ENCODE measurements around the gene IL15RA. TPM values are rescaled to one million over a fixed set of nuclear protein-coding genes. Genes with fewer than 3 reads are reported as not detected.
"Not testable (repeated sequence)": the region's sequence is repeated elsewhere in the genome, so short reads cannot be mapped to it uniquely, and the experiment has no call there.

Gene IL15RA
- total RNA-seq, 4 donors from 2014 or later: 10.6 to 34.3 (median 22.8) TPM

DNA sequence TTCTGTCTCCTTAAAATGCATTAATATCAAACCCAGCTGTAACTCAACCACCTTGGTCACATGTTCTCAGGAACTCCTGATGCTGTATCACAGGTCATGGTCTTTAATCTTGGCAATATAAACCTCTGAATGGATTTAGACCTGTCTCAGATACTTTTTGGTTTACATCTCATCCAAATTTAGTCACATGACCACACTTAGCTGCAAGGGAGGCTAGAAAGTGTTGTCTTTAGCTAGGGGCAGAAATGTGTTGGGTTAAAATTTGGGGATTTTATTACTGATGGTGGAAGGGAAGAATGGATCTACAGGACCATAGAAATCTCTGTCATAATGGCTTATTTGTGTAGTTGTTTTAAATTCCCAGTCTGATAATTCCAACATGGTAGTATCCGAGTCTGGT is 29.6 kb upstream of the IL15RA start:
- Histone ChIP-seq H3K4me3 (replicated peaks in 1 of 3) (no peak overlapping the region), H3K27ac (no peak overlapping the region), H3K27me3 (no peaks in the 10 kb centered on the region), H3K9me3 (no peaks in the 10 kb centered on the region), H3K4me1 (no peaks in the 10 kb centered on the region), H3K36me3 (no peaks in the 10 kb centered on the region)
- no peak for DNase-seq
- no peak for TF ChIP-seq POLR2A (IDR thresholded peaks at IDR 0.05)
- TF ChIP-seq, protein P1, sequence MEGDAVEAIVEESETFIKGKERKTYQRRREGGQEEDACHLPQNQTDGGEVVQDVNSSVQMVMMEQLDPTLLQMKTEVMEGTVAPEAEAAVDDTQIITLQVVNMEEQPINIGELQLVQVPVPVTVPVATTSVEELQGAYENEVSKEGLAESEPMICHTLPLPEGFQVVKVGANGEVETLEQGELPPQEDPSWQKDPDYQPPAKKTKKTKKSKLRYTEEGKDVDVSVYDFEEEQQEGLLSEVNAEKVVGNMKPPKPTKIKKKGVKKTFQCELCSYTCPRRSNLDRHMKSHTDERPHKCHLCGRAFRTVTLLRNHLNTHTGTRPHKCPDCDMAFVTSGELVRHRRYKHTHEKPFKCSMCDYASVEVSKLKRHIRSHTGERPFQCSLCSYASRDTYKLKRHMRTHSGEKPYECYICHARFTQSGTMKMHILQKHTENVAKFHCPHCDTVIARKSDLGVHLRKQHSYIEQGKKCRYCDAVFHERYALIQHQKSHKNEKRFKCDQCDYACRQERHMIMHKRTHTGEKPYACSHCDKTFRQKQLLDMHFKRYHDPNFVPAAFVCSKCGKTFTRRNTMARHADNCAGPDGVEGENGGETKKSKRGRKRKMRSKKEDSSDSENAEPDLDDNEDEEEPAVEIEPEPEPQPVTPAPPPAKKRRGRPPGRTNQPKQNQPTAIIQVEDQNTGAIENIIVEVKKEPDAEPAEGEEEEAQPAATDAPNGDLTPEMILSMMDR (IDR thresholded peaks at IDR 0.05): no peak
- 94 to 97% methylated on average over 1 of the region's 1 CpG for WGBS, 2 donors
- intact Hi-C loops (cut with DNase I): no loop called here

DNA sequence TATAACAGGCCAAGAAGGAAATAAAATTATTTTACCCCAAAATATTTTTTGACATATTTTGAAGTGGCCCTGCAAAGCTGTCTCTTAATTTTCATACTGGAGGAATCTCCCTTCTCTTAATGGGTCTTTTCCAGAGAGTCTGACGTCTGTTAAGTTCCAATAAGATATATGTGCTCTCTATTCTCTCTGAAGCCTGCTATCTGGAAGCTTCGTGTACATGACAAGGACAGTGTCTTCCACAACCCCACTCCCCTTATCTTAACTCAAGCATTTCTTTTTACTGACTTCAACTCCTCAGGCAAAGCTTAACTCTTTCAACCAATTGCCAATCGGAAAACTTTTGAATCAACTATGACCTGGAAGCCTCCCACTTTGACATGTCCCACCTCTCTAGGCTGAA is 29.2 kb upstream of the IL15RA start:
- TF ChIP-seq, protein P1 (IDR thresholded peaks at IDR 0.05): no peak
- TF ChIP-seq POLR2A (IDR thresholded peaks at IDR 0.05): no peak
- no peaks in the 10 kb centered on the region for H3K4me1 ChIP-seq
- H3K9me3 ChIP-seq: no peaks in the 10 kb centered on the region
- DNase-seq: no peak
- no peaks in the 10 kb centered on the region for H3K36me3 ChIP-seq
- intact Hi-C loops (cut with DNase I): no loop called here
- H3K4me3 ChIP-seq (replicated peaks in 1 of 3): no peak overlapping the region
- WGBS, 2 donors: 85 to 86% methylated on average over 3 of the region's 3 CpGs
- H3K27me3 ChIP-seq: no peaks in the 10 kb centered on the region
- no peak overlapping the region for H3K27ac ChIP-seq

DNA sequence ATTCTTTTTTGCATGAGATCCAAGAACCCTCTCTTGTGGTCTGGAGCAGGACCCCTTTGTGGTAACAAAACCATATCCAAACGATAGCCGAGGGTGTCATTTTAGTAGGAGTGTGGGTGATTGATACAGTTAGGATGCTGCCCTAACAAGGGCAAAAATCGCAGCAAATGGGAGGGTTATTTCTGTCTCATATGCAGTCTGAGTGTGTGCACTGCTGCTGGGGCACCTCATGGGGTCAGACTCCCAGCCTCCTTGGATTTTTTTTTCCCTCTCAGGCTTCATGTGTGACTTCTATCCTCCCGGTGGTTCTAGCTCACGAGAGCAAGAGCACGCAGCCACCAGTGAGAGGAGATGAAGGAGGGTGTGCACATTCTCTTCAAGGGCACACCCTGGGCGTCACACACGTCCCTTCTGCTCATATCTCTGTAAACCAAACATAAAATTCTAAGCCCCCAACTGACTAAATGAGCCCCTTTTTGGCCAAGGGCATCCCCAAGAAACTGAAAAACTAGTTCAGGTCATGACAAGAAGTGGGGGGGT is 28.6 kb upstream of the IL15RA start:
- Histone ChIP-seq H3K27me3 (no peaks in the 10 kb centered on the region), H3K4me3 (replicated peaks in 1 of 3) (no peak overlapping the region), H3K9me3 (no peaks in the 10 kb centered on the region), H3K27ac (no peak overlapping the region), H3K36me3 (no peaks in the 10 kb centered on the region), H3K4me1 (no peaks in the 10 kb centered on the region)
- DNase-seq: no peak
- 79 to 81% methylated on average over 8 of the region's 8 CpGs for WGBS, 2 donors
- intact Hi-C loops (cut with DNase I): no loop called here
- TF ChIP-seq, protein P1 (IDR thresholded peaks at IDR 0.05): no peak
- TF ChIP-seq POLR2A (IDR thresholded peaks at IDR 0.05): no peak

DNA sequence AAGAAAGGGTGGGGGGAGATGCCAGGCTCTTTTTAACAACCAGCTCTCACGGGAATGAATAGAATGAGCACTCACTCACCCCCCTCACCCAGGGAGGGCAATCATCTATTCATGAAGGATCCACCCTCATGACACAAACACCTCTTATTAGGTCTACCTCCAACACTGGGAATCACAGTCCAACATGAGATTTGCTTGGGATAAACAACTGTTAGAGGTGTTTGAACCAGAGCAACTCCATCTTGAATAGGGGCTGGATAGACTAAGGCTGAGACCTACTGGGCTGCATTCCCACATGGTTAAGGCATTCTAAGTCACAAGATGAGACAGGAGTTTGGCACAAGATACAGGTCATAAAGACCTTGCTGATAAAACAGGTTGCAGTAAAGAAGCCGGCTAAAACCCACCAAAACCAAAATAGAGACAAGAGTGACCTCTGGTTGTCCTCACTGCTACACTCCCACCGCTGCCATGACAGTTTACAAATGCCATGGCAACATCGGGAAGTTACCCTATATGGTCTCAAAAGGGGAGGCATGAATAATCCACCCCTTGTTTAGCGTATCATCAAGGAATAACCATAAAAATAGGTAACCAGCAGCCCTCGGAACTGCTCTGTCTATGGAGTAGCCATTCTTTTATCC is 27.9 kb upstream of the IL15RA start:
- H3K36me3 ChIP-seq; H3K27ac ChIP-seq; intact Hi-C loops (cut with DNase I): not testable (repeated sequence)

DNA sequence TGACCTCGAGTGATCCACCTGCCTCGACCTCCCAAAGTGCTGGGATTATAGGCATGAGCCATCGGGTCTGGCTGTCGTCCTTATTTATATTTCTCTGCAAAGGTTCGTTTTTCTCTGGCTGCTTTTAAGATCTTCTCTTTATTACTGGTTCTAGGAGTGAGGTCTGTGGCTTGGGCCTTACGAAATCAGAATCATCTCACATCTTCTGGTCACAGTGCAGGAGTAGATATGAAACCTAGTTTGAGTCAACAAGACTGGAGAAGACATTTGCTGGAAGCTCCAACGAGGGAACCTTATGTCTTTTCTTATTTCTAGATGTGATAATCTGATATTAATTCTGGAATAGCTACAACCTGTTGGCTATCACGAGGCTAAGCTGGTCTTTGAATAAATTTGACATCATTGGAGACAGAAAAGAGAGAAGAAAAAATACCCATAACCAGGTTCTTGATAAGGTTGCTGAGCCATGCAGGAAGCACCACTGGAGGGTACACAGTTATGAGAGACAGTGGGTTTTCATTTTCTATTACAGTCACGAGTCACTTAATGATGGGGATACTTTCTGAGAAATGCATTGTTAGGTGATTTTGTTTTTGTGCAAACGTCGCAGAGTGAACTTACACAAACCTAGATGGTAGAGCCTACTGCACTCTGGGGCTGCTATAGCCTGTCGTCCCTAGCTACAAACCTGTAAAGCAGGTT is 25.6 kb upstream of the IL15RA start:
- Histone ChIP-seq H3K27ac (no peak overlapping the region), H3K36me3 (no peaks in the 10 kb centered on the region), H3K4me3 (replicated peaks in 1 of 3) (no peak overlapping the region), H3K4me1 (no peaks in the 10 kb centered on the region), H3K9me3 (no peaks in the 10 kb centered on the region), H3K27me3 (no peaks in the 10 kb centered on the region)
- WGBS, 2 donors: 82 to 85% methylated on average over 12 of the region's 12 CpGs
- DNase-seq: no peak
- intact Hi-C loops (cut with DNase I): no loop called here
- TF ChIP-seq, protein P1 (IDR thresholded peaks at IDR 0.05): no peak
- TF ChIP-seq POLR2A (IDR thresholded peaks at IDR 0.05): no peak

More for the DNA sequence above, 27.9 kb upstream of the IL15RA start:
- not testable (repeated sequence) for H3K9me3 ChIP-seq; DNase-seq; H3K4me1 ChIP-seq; H3K4me3 ChIP-seq (replicated peaks in 1 of 3); H3K27me3 ChIP-seq
- 81 to 84% methylated on average over 6 of the region's 6 CpGs for WGBS, 2 donors

Data from thyroid gland (tissue), 4 donors.